Keratinocyte (primary cell): Measurements from ENCODE around the gene GJA3. TPM values are rescaled to one million over a fixed set of nuclear protein-coding genes. Genes with fewer than 3 reads are reported as not detected.

ENCODE experiments used
- DNase-seq: peaks from one replicate; pipeline ENCODE4 v3.0.0-alpha.2; 2011; ENCODE audit warnings: low read depth, missing footprints, low spot score
- FAIRE-seq: peaks from 2 replicates; lab custom pipeline; 2011; peaks lifted over from hg19 to GRCh38; lab: Jason Lieb, UNC
- H2AFZ ChIP-seq: 2 replicates; pipeline ENCODE4 v1.6.0; 2012; ENCODE audit warnings: low read length, control low read depth, inconsistent platforms; ENCODE audit not compliant: control insufficient read depth
- H3K27ac ChIP-seq: 2 replicates; pipeline ENCODE4 v1.5.1; 2011; ENCODE audit warnings: low read length; ENCODE audit not compliant: control insufficient read depth, insufficient read depth
- H3K27me3 ChIP-seq: 3 replicates; pipeline ENCODE4 v1.6.0; 2011; ENCODE audit warnings: low read length; ENCODE audit not compliant: control insufficient read depth, insufficient read depth; ENCODE audit errors: extremely low read depth
- H3K36me3 ChIP-seq, 2 experiments: 2 replicates in 1 of 2; 3 replicates in 1 of 2; pipeline ENCODE4 v1.5.1; 2011; ENCODE audit warnings: low read length in 2 of 2, mild to moderate bottlenecking in 1 of 2; ENCODE audit not compliant: control insufficient read depth in 2 of 2, insufficient read depth in 2 of 2; ENCODE audit errors: extremely low read depth in 1 of 2
- H3K4me1 ChIP-seq: 3 replicates; pipeline ENCODE4 v1.5.1; 2011; ENCODE audit warnings: low read length; ENCODE audit not compliant: control insufficient read depth, insufficient read depth; ENCODE audit errors: extremely low read depth
- H3K4me2 ChIP-seq: 3 replicates; pipeline ENCODE4 v1.6.0; 2011; ENCODE audit warnings: low read depth, low read length; ENCODE audit not compliant: control insufficient read depth, insufficient read depth; ENCODE audit errors: extremely low read depth
- H3K4me3 ChIP-seq, 3 experiments: fragments of 200-600 bp in 1 of 3; sonication (generic) in 1 of 3; 2 replicates in 2 of 3; 3 replicates in 1 of 3; pipeline ENCODE4 v1.5.1; 2011 to 2016; ENCODE audit warnings: low read length in 3 of 3, mild to moderate bottlenecking in 3 of 3, control low read depth in 2 of 3, inconsistent platforms in 1 of 3, low read depth in 1 of 3, mixed read lengths in 1 of 3, mixed run types in 1 of 3, moderate library complexity in 1 of 3; ENCODE audit not compliant: control insufficient read depth in 2 of 3, insufficient read depth in 2 of 3; ENCODE audit errors: extremely low read depth in 1 of 3
- H3K79me2 ChIP-seq: 2 replicates; pipeline ENCODE4 v1.6.0; 2012; ENCODE audit warnings: low read length; ENCODE audit not compliant: control insufficient read depth, insufficient read depth
- H3K9ac ChIP-seq: 3 replicates; pipeline ENCODE4 v1.6.0; 2011; ENCODE audit warnings: low read length; ENCODE audit not compliant: control insufficient read depth, insufficient read depth; ENCODE audit errors: extremely low read depth
- H3K9me1 ChIP-seq: 3 replicates; pipeline ENCODE4 v1.6.0; 2011; ENCODE audit warnings: low read length; ENCODE audit not compliant: control insufficient read depth, insufficient read depth; ENCODE audit errors: extremely low read depth
- H3K9me3 ChIP-seq: 2 replicates; pipeline ENCODE4 v1.5.1; 2012; ENCODE audit warnings: low read depth, low read length; ENCODE audit not compliant: control insufficient read depth
- H4K20me1 ChIP-seq: 3 replicates; pipeline ENCODE4 v1.6.0; 2011; ENCODE audit warnings: low read length; ENCODE audit not compliant: control insufficient read depth, insufficient read depth; ENCODE audit errors: extremely low read depth
- EZH2 ChIP-seq: IDR thresholded peaks from one replicate; pipeline ENCODE4 v1.6.1; 2012; ENCODE audit warnings: inconsistent platforms, mild to moderate bottlenecking, low read length, moderate library complexity
- dilution Hi-C: fragments of 300-500 bp; cut with MboI; formaldehyde crosslinking; loops from one replicate; pipeline ENCODE4 v1.7.0; 2020; ENCODE audit warnings: low sequenced_read_pairs; ENCODE audit not compliant: extremely low pct_ligation_motif_present
- polyA plus RNA-seq, 5 experiments: library from polyadenylated mRNA; depleted of rRNA in 3 of 5; stranded (reverse) in 3 of 5; stranded (forward) in 1 of 5; unstranded in 1 of 5; fragments of >200 nt; gene quantifications; 1 replicate in 1 of 5; 2 replicates in 3 of 5; 3 replicates in 1 of 5; pipeline versions ENCODE4 v1.2.1 to v1.2.3, GENCODE V29; 2011 to 2012; ENCODE audit warnings: missing spikeins in 2 of 5, low read depth in 1 of 5, low replicate concordance in 1 of 5
- TF ChIP-seq, protein P1 (sequence below), 3 experiments: IDR thresholded peaks in 1 of 3; conservative IDR thresholded peaks in 1 of 3; optimal IDR thresholded peaks in 1 of 3; 2 replicates in 2 of 3; 3 replicates in 1 of 3; pipeline versions ENCODE3 to v1.5.1; 2011; ENCODE audit warnings: low read length in 3 of 3, mild to moderate bottlenecking in 3 of 3, moderate library complexity in 2 of 3, control low read depth in 1 of 3, inconsistent platforms in 1 of 3; ENCODE audit not compliant: insufficient read depth in 2 of 3; ENCODE audit errors: extremely low read depth in 1 of 3

GJA3 gene
- polyA plus RNA-seq, 1 donor (not counting 4 experiments of a cell fraction or from before 2014, with no cell fraction given): 0.09 TPM

DNA sequence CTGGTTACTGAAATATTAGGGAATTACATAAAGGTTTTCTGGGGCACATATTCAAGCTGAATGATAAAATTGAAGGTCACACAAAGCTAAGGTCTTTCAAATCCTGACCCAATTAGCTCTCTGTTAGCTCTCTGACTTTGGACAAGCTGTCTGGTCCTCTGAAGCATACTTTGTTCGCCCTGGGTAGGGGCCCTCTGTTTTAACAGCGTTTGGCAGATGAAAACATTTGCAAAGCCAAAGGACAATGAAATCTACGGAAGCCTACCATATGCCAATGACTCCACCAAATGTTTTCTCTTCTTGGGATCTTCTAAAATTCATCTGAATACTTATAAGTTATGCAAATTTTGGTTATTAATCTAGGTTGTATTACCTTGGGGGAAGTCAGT lies 14.5 kb upstream of the GJA3 start:
- Histone ChIP-seq H3K9me3 (no peaks in the 10 kb centered on the region), H3K9ac (peak overlapping the region; percentile 2), H3K27ac (peak overlapping the region; percentile 36), H3K79me2 (no peaks in the 10 kb centered on the region), H3K9me1 (no peaks in the 10 kb centered on the region), H4K20me1 (no peaks in the 10 kb centered on the region), H2AFZ (no peak overlapping the region), H3K4me1 (peaks cover 20% of the 10 kb centered on the region), H3K36me3 (no peaks in the 10 kb centered on the region), H3K27me3 (peaks cover 3% of the 10 kb centered on the region), H3K4me2 (peak overlapping the region; percentile 69), H3K4me3 (no peak overlapping the region)
- no peak for DNase-seq
- dilution Hi-C loops: loop anchor here (25.0 kb wide), 2 partner anchors 212 to 312 kb away; no protein-coding TSS in a partner anchor
- TF ChIP-seq, protein P1, sequence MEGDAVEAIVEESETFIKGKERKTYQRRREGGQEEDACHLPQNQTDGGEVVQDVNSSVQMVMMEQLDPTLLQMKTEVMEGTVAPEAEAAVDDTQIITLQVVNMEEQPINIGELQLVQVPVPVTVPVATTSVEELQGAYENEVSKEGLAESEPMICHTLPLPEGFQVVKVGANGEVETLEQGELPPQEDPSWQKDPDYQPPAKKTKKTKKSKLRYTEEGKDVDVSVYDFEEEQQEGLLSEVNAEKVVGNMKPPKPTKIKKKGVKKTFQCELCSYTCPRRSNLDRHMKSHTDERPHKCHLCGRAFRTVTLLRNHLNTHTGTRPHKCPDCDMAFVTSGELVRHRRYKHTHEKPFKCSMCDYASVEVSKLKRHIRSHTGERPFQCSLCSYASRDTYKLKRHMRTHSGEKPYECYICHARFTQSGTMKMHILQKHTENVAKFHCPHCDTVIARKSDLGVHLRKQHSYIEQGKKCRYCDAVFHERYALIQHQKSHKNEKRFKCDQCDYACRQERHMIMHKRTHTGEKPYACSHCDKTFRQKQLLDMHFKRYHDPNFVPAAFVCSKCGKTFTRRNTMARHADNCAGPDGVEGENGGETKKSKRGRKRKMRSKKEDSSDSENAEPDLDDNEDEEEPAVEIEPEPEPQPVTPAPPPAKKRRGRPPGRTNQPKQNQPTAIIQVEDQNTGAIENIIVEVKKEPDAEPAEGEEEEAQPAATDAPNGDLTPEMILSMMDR (optimal IDR thresholded peaks at IDR 0.05 in 1 of 3, IDR thresholded peaks at IDR 0.05 in 1 of 3, conservative IDR thresholded peaks at IDR 0.05 in 1 of 3; ENCODE audit: extremely low read depth in 1 of 3, insufficient read depth in 2 of 3, low read length in 3 of 3): no peak
- TF ChIP-seq EZH2: no peak
- FAIRE-seq: no peak

DNA sequence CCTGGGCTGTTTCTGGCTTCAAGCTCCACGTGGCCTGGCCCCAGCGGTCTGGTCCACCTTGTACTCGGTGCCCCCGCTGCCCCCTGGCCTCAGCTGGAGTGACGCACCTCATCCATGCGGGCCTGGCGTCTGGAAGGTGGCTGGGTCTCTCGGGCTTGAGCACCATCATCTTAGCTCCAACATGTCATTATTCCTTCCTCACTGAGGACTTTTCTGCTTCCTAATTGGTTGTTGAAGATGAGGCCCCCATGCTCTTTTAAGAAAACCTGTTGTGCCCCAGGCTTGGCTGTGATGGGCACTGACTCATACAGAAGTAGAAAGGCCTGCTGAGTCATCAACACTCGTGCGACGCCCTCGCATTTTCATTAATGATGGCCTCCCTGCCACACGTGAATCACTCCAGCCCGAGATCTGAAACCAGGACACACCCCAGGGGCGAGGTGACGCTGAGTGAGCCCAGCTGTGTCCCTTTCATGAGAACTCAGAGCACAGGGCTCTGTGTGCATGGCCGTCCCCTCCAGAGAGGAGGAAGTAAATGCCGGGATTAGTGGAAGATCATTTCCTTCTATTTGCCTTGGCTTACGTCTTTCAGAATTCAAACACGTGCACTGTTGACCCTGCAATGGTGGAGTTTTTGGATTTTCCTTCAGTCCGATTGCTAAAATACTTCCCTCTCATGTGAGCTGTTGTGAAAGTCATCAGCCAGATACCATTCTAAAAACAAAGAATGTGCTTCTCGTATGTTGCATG lies 14.0 kb upstream of the GJA3 start:
- Histone ChIP-seq H3K9me1 (no peaks in the 10 kb centered on the region), H3K27me3 (peaks cover 3% of the 10 kb centered on the region), H3K36me3 (no peaks in the 10 kb centered on the region), H4K20me1 (no peaks in the 10 kb centered on the region), H2AFZ (peak overlapping the region; percentile 66), H3K4me2 (peak overlapping the region; percentile 69), H3K4me1 (peaks cover 20% of the 10 kb centered on the region), H3K27ac (peak overlapping the region; percentile 42), H3K9me3 (no peaks in the 10 kb centered on the region), H3K79me2 (no peaks in the 10 kb centered on the region), H3K9ac (peak overlapping the region; percentile 11), H3K4me3 (peak overlapping the region in 1 of 3 experiments; percentile 16)
- TF ChIP-seq, protein P1 (optimal IDR thresholded peaks at IDR 0.05 in 1 of 3, IDR thresholded peaks at IDR 0.05 in 1 of 3, conservative IDR thresholded peaks at IDR 0.05 in 1 of 3; ENCODE audit: extremely low read depth in 1 of 3, insufficient read depth in 2 of 3, low read length in 3 of 3): no peak
- TF ChIP-seq EZH2: no peak
- dilution Hi-C loops: loop anchor here (25.0 kb wide), 2 partner anchors 212 to 312 kb away; no protein-coding TSS in a partner anchor
- FAIRE-seq (peak; percentile 99), DNase-seq (peak; percentile 89)
